ENCODE data around the gene FNDC7.
"Not testable (repeated sequence)": the region's sequence is repeated elsewhere in the genome, so short reads cannot be mapped to it uniquely, and the experiment has no call there.

Gene FNDC7

GRCh38 chr1:108745980-108746381 is 33.3 kb downstream of the FNDC7 start:
- DNase-seq, result no peak

- DNase-seq, result peak; percentile 96
Measured at GRCh38 chr1:108746382-108747170, 33.9 kb downstream of the FNDC7 start, which contains the start of gene STXBP3. Gene STXBP3, plus strand, starts transcription at chr1:108746674. Its CDS starts 64 bp downstream, at chr1:108746738.

GRCh38 chr1:108747171-108747850 is 34.6 kb downstream of the FNDC7 start:
- DNase-seq, result peak; percentile 75

GRCh38 chr1:108747898-108748297 is 35.2 kb downstream of the FNDC7 start:
- no peak for DNase-seq

GRCh38 chr1:108749081-108749480 is 36.4 kb downstream of the FNDC7 start:
- no peak for DNase-seq

GRCh38 chr1:108750476-108751181 is 37.9 kb downstream of the FNDC7 start:
- no peak for DNase-seq

GRCh38 chr1:108753363-108753762 is 40.7 kb downstream of the FNDC7 start:
- no peak for DNase-seq

- DNase-seq, result no peak
Measured at GRCh38 chr1:108758796-108759195, 46.1 kb downstream of the FNDC7 start.

GRCh38 chr1:108767115-108767514 is 54.4 kb downstream of the FNDC7 start:
- no peak for DNase-seq

GRCh38 chr1:108767708-108768107 is 55.0 kb downstream of the FNDC7 start:
- DNase-seq, result no peak

- no peak for DNase-seq
Measured at GRCh38 chr1:108777839-108778238, 65.1 kb downstream of the FNDC7 start.

GRCh38 chr1:108779455-108779854 is 66.7 kb downstream of the FNDC7 start:
- DNase-seq, result no peak

GRCh38 chr1:108780937-108781574 is 68.3 kb downstream of the FNDC7 start:
- no peak for DNase-seq

GRCh38 chr1:108781575-108781944 is 68.9 kb downstream of the FNDC7 start:
- not testable (repeated sequence) for DNase-seq

- no peak for DNase-seq
Measured at GRCh38 chr1:108785264-108785663, 72.6 kb downstream of the FNDC7 start.

GRCh38 chr1:108785880-108786279 is 73.2 kb downstream of the FNDC7 start:
- no peak for DNase-seq

- DNase-seq, result no peak
Measured at GRCh38 chr1:108791790-108792189, 79.1 kb downstream of the FNDC7 start.

All from NCI-H2227 treated with DMSO at 0.1 percent for 48 hours (cell line).